Suprapubic skin (tissue), 4 donors: ENCODE data around the gene ASIC2.

Experiments
- POLR2A ChIP-seq, 2 donors: fragments of 450-650 bp; IDR thresholded peaks; one replicate each; pipeline ENCODE4 v1.6.1; 2017; ENCODE audit warnings: antibody characterized with exemption in 2 of 2, mild to moderate bottlenecking in 2 of 2, moderate library complexity in 2 of 2
- POLR2AphosphoS5 ChIP-seq, 3 donors: sonication (generic); formaldehyde crosslinking; IDR thresholded peaks; one replicate each; pipeline ENCODE4 v1.6.1; 2017; ENCODE audit warnings: antibody characterized with exemption in 3 of 3
- TF ChIP-seq, protein P1 (sequence below), 2 donors: fragments of 200-600 bp in 1 of 2; fragments of 450-650 bp in 1 of 2; sonication (generic) in 1 of 2; IDR thresholded peaks; one replicate each; pipeline ENCODE4 v1.5.1; 2016 to 2019; ENCODE audit warnings: antibody characterized with exemption in 2 of 2, mild to moderate bottlenecking in 1 of 2, moderate library complexity in 1 of 2

DNA sequence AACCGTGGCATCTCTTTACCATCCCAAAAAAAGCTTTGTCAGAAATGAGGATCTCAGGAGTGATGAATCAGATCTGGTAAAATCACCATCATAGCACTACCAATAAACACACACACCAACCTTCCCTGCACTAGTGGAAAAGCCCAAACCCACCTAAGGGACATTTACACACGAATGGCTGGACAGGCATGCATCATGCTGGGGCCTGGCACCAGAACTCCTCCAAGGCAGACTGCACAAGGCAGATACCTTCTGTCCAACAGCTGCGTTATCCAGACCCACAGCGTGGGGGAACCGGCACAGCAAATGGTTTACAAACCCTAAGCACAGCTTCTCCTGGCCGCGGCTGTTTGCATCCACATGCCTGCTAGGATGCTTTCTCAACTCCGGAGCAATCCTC is 2.8 kb downstream of the ASIC2 start:
- TF ChIP-seq, protein P1, sequence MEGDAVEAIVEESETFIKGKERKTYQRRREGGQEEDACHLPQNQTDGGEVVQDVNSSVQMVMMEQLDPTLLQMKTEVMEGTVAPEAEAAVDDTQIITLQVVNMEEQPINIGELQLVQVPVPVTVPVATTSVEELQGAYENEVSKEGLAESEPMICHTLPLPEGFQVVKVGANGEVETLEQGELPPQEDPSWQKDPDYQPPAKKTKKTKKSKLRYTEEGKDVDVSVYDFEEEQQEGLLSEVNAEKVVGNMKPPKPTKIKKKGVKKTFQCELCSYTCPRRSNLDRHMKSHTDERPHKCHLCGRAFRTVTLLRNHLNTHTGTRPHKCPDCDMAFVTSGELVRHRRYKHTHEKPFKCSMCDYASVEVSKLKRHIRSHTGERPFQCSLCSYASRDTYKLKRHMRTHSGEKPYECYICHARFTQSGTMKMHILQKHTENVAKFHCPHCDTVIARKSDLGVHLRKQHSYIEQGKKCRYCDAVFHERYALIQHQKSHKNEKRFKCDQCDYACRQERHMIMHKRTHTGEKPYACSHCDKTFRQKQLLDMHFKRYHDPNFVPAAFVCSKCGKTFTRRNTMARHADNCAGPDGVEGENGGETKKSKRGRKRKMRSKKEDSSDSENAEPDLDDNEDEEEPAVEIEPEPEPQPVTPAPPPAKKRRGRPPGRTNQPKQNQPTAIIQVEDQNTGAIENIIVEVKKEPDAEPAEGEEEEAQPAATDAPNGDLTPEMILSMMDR (IDR thresholded peaks at IDR 0.05): no peak
- TF ChIP-seq POLR2A (IDR thresholded peaks at IDR 0.05) (no peak), POLR2AphosphoS5 (IDR thresholded peaks at IDR 0.05) (no peak)
